Omental fat pad (tissue), 4 donors: ENCODE results near the gene PON3. TPM values are rescaled to one million over a fixed set of nuclear protein-coding genes. Genes with fewer than 3 reads are reported as not detected.
"Not testable (repeated sequence)": the region's sequence is repeated elsewhere in the genome, so short reads cannot be mapped to it uniquely, and the experiment has no call there.

Experiments used
- ATAC-seq: fragments of 150-250 bp; one replicate; pipeline ENCODE4 v1.9.1; 2016; ENCODE audit warnings: mild to moderate bottlenecking, moderate library complexity; ENCODE audit not compliant: low FRiP score
- DNase-seq: peaks from one replicate; pipeline ENCODE4 v3.0.0-alpha.2; 2019; ENCODE audit warnings: low spot score
- CTCF ChIP-seq, 3 donors: fragments of 450-650 bp; IDR thresholded peaks; one replicate each; pipeline ENCODE4 v1.5.1; 2016 to 2017; ENCODE audit warnings: antibody characterized with exemption in 3 of 3, mild to moderate bottlenecking in 3 of 3, moderate library complexity in 2 of 3
- total RNA-seq, 4 donors: library from RNA; depleted of rRNA; stranded (reverse); fragments of >200 nt; gene quantifications; one replicate each; pipeline ENCODE4 v1.1.0, GENCODE V29; 2016

The PON3 gene
- total RNA-seq, 4 donors from 2014 or later: 1.3 to 4.3 (median 3.1) TPM

GRCh38 chr7:95398155-95398940 lies 2.2 kb upstream of the PON3 start:
- DNase-seq: no peak
- ATAC-seq: no peak

GRCh38 chr7:95397381-95397780 lies 1.2 kb upstream of the PON3 start:
- TF ChIP-seq CTCF (IDR thresholded peaks at IDR 0.05): no peak
- no peak for DNase-seq
- ATAC-seq: no peak

More at GRCh38 chr7:95398155-95398940, 2.2 kb upstream of the PON3 start:
- TF ChIP-seq CTCF (IDR thresholded peaks at IDR 0.05): no peak

GRCh38 chr7:95395755-95396135 lies 430 bp downstream of the PON3 start:
- no peak for TF ChIP-seq CTCF (IDR thresholded peaks at IDR 0.05)
- ATAC-seq: no peak
- no peak for DNase-seq

- no peak for TF ChIP-seq CTCF (IDR thresholded peaks at IDR 0.05)
- ATAC-seq (no peak), DNase-seq (no peak)
Measured at GRCh38 chr7:95394370-95394769, 1.8 kb downstream of the PON3 start.

- DNase-seq: no peak
- TF ChIP-seq CTCF (IDR thresholded peaks at IDR 0.05): no peak
- ATAC-seq: peak; percentile 41
Measured at GRCh38 chr7:95391761-95392160, 4.4 kb downstream of the PON3 start.

- ATAC-seq (no peak), DNase-seq (no peak)
- TF ChIP-seq CTCF (IDR thresholded peaks at IDR 0.05): no peak
Measured at GRCh38 chr7:95389516-95389915, 6.7 kb downstream of the PON3 start.

GRCh38 chr7:95379457-95379856 lies 16.7 kb downstream of the PON3 start:
- DNase-seq, ATAC-seq: not testable (repeated sequence)
